ENCODE measurements around the gene GPS2.

GPS2 gene

DNA sequence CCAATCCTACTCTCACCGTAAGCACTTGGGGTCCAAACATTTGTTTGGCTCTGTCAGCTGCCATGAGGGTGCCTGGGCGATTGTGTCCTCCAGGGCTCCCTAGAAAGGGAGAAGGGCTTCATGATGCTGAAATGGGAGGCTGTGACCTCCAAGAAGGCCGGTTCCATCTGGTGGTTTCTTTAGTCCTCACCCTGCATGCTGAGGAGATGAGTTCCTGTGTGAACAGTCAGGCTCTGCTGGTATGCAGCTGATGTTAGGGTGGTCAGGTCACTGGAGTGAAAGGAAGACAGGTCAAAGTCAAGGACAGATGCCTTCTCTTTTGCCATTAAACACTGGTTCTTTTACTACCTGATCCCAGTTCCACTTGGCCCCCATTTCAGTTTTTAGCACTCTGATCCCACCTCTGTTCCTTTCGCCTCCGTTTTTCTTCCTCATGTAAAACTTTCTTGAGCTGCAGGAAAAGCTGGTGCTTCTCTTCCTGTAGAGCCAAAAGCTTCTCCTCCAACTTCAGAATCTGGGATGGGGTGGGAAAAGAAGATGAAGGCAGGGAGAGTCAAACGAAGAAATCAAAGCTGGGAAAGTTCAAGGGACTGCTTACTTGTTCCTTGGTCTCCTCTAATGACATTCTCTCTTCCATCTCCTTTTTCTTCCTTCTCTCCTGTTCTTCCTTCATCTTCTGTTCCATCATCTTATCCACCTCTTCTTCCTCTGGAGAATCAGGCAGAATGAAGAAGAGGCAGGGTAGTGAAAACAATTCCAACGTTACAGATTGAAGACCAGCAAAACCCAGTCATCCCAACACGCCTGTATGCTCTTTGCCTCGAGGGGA lies 1.1 kb downstream of the GPS2 start:
- TF ChIP-seq, protein P1, sequence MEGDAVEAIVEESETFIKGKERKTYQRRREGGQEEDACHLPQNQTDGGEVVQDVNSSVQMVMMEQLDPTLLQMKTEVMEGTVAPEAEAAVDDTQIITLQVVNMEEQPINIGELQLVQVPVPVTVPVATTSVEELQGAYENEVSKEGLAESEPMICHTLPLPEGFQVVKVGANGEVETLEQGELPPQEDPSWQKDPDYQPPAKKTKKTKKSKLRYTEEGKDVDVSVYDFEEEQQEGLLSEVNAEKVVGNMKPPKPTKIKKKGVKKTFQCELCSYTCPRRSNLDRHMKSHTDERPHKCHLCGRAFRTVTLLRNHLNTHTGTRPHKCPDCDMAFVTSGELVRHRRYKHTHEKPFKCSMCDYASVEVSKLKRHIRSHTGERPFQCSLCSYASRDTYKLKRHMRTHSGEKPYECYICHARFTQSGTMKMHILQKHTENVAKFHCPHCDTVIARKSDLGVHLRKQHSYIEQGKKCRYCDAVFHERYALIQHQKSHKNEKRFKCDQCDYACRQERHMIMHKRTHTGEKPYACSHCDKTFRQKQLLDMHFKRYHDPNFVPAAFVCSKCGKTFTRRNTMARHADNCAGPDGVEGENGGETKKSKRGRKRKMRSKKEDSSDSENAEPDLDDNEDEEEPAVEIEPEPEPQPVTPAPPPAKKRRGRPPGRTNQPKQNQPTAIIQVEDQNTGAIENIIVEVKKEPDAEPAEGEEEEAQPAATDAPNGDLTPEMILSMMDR (IDR thresholded peaks at IDR 0.05; ENCODE audit: low read depth, low read length, poor library complexity, severe bottlenecking): no peak
- TF ChIP-seq EZH2phosphoT487 (IDR thresholded peaks at IDR 0.05; ENCODE audit: borderline replicate concordance, low read length): no peak

DNA sequence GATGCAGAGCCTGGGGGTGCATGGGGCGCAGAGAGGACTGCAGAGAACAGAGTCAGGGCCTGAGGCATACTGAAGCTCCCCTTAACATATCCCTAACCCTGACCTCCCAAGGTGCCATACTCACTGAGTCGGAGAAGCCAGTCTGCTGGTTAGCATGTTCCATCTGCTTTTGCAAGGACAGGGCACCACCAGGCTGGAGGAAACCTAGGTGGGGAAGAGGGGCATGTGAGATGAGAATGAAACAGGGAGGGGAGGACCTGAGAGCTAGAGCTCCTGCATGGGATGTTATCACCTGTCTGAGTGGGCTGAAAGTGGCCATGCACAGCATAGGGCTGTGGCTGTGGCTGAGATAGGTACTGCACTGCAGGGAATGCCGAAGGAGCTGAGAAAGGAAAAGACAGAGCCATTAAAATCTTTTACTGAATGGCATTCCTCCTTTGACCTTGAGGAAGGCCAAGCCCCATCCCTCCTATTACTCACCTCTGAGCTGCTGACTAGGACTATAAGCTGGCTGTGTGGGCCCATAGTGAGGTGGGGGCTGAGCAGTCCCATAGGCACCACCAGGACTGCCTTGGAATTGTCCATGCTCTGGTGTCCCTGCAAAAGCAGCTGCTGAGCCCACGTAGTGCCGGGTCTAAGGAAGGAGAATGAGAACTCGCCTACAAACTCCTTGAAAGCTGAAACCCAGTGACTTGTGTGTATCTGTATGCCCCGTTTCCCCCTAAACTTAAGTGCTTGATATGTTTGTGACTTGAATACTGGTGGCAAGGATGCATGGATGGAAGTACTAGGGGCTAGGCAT lies 1.9 kb downstream of the GPS2 start:
- H3K4me1 ChIP-seq (ENCODE audit: control insufficient read depth, low read length): peaks cover 58% of the 10 kb centered on the region
- H3K4me2 ChIP-seq (ENCODE audit: low read length): peak overlapping the region; percentile 98
- H3K9me3 ChIP-seq (ENCODE audit: control insufficient read depth, insufficient read depth, low read length): no peaks in the 10 kb centered on the region
- no peaks in the 10 kb centered on the region for H3K27me3 ChIP-seq (ENCODE audit: control insufficient read depth, low read length)
- no peaks in the 10 kb centered on the region for H3K9me2 ChIP-seq (replicated peaks; ENCODE audit: control insufficient read depth, low read length)
- no peak for TF ChIP-seq EZH2phosphoT487 (IDR thresholded peaks at IDR 0.05; ENCODE audit: borderline replicate concordance, low read length)
- TF ChIP-seq, protein P1 (IDR thresholded peaks at IDR 0.05; ENCODE audit: low read depth, low read length, poor library complexity, severe bottlenecking): peak; percentile 24
- peaks cover 59% of the 10 kb centered on the region for H3K79me2 ChIP-seq (ENCODE audit: control insufficient read depth, low read length)
- H3K36me3 ChIP-seq (ENCODE audit: control insufficient read depth, low read length): peaks cover 86% of the 10 kb centered on the region
- H3K27ac ChIP-seq (ENCODE audit: low read depth, low read length): peak overlapping the region; percentile 73
- H3K4me3 ChIP-seq (ENCODE audit: low read length): peak overlapping the region; percentile 85
- peaks cover 72% of the 10 kb centered on the region for H3F3A ChIP-seq (ENCODE audit: control insufficient read depth, insufficient read depth)
- peaks cover 34% of the 10 kb centered on the region for H4K20me1 ChIP-seq (ENCODE audit: control insufficient read depth, insufficient read depth, low read depth, low read length)

More for the DNA sequence above, 1.1 kb downstream of the GPS2 start:
- Histone ChIP-seq H3K4me3 (ENCODE audit: low read length) (peak overlapping the region; percentile 85), H3K9me2 (replicated peaks; ENCODE audit: control insufficient read depth, low read length) (no peaks in the 10 kb centered on the region), H3K27me3 (ENCODE audit: control insufficient read depth, low read length) (no peaks in the 10 kb centered on the region), H3K4me1 (ENCODE audit: control insufficient read depth, low read length) (peaks cover 56% of the 10 kb centered on the region), H3K4me2 (ENCODE audit: low read length) (peak overlapping the region; percentile 98), H3K9me3 (ENCODE audit: control insufficient read depth, insufficient read depth, low read length) (no peaks in the 10 kb centered on the region), H3F3A (ENCODE audit: control insufficient read depth, insufficient read depth) (peaks cover 65% of the 10 kb centered on the region), H4K20me1 (ENCODE audit: control insufficient read depth, insufficient read depth, low read depth, low read length) (peaks cover 33% of the 10 kb centered on the region), H3K79me2 (ENCODE audit: control insufficient read depth, low read length) (peaks cover 51% of the 10 kb centered on the region), H3K36me3 (ENCODE audit: control insufficient read depth, low read length) (peaks cover 86% of the 10 kb centered on the region), H3K27ac (ENCODE audit: low read depth, low read length) (peak overlapping the region; percentile 73)

DNA sequence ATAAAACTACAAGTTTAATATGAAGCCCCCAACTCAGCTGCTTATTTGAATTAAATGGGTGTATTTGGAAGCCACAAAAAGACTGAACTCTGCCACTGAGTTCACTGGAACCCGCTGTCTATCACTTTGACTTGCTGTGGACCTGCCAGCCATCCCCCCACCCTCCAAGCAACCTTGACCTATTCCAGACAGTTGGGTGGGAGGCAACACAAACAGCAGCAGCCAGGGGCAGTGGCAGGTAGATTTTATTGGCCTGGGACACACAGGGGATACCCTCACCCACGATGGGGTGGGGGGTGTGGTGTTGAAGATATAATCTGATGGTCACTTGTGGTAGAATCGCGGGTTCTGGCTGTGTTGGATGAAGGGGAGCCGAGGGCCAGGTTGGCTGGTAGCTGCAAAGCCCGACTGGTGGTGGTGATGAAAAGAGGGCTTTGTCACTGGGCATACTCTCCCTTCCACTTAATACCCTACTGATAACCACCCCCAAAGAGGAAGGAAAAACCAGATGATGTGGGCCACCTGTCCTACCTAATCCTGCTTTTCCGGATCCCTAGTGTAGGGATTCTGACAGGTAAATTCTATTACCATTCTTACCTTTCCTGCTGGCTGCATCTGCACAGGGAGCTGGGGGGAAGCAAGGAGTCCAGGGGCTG lies 2.6 kb downstream of the GPS2 start:
- peaks cover 66% of the 10 kb centered on the region for H3K79me2 ChIP-seq (ENCODE audit: control insufficient read depth, low read length)
- H4K20me1 ChIP-seq (ENCODE audit: control insufficient read depth, insufficient read depth, low read depth, low read length): peaks cover 34% of the 10 kb centered on the region
- peaks cover 71% of the 10 kb centered on the region for H3F3A ChIP-seq (ENCODE audit: control insufficient read depth, insufficient read depth)
- H3K27ac ChIP-seq (ENCODE audit: low read depth, low read length): peak overlapping the region; percentile 73; the same call in 1 of the 2 replicates
- no peaks in the 10 kb centered on the region for H3K27me3 ChIP-seq (ENCODE audit: control insufficient read depth, low read length)
- no peaks in the 10 kb centered on the region for H3K9me3 ChIP-seq (ENCODE audit: control insufficient read depth, insufficient read depth, low read length)
- peaks cover 58% of the 10 kb centered on the region for H3K4me1 ChIP-seq (ENCODE audit: control insufficient read depth, low read length)
- peak overlapping the region; percentile 98 for H3K4me2 ChIP-seq (ENCODE audit: low read length)
- TF ChIP-seq, protein P1 (IDR thresholded peaks at IDR 0.05; ENCODE audit: low read depth, low read length, poor library complexity, severe bottlenecking): no peak
- TF ChIP-seq EZH2phosphoT487 (IDR thresholded peaks at IDR 0.05; ENCODE audit: borderline replicate concordance, low read length): no peak
- H3K36me3 ChIP-seq (ENCODE audit: control insufficient read depth, low read length): peaks cover 86% of the 10 kb centered on the region
- H3K4me3 ChIP-seq (ENCODE audit: low read length): peak overlapping the region; percentile 85
- no peaks in the 10 kb centered on the region for H3K9me2 ChIP-seq (replicated peaks; ENCODE audit: control insufficient read depth, low read length)
